H1 (cell line): ENCODE results near the gene LIMK2.

ENCODE experiments used
- ATF3 ChIP-seq: IDR thresholded peaks from 2 replicates; pipeline ENCODE4 v1.6.1; 2011; ENCODE audit warnings: low read depth, mild to moderate bottlenecking, low read length; ENCODE audit not compliant: insufficient read depth
- CEBPB ChIP-seq: IDR thresholded peaks from 2 replicates; pipeline ENCODE4 v1.6.1; 2012; ENCODE audit warnings: low read depth, low read length
- CHD1 ChIP-seq: IDR thresholded peaks from 2 replicates; pipeline ENCODE4 v1.6.1; 2012; ENCODE audit warnings: low read depth, low read length, improper control_type of control experiment
- CREB1 ChIP-seq: IDR thresholded peaks from 2 replicates; pipeline ENCODE4 v1.6.1; 2012; ENCODE audit warnings: inconsistent platforms
- CTCF ChIP-seq, 3 experiments: IDR thresholded peaks; 1 replicate in 2 of 3; 2 replicates in 1 of 3; pipeline versions ENCODE4 v1.5.1 to v1.6.1; 2011; ENCODE audit warnings: low read length in 3 of 3, mild to moderate bottlenecking in 3 of 3, inconsistent platforms in 2 of 3, low read depth in 1 of 3, moderate library complexity in 1 of 3; ENCODE audit not compliant: insufficient read depth in 1 of 3; ENCODE audit errors: control extremely low read depth in 1 of 3
- EZH2 ChIP-seq: fragments of 200-600 bp; sonication (generic); IDR thresholded peaks from 2 replicates; pipeline ENCODE4 v1.7.1; 2012; ENCODE audit warnings: low read depth, mild to moderate bottlenecking, moderate library complexity, low read length, inconsistent platforms; ENCODE audit not compliant: severe bottlenecking
- JUN ChIP-seq: IDR thresholded peaks from 2 replicates; pipeline ENCODE4 v1.6.1; 2011; ENCODE audit warnings: low read depth, mild to moderate bottlenecking, improper control_type of control experiment, low read length
- POLR2AphosphoS5 ChIP-seq: IDR thresholded peaks from 2 replicates; pipeline ENCODE4 v1.6.1; 2011; ENCODE audit warnings: low read depth, low read length
- SUZ12 ChIP-seq: fragments of 200-600 bp; sonication (generic); IDR thresholded peaks from 2 replicates; pipeline ENCODE4 v1.6.1; 2012; ENCODE audit warnings: mild to moderate bottlenecking, inconsistent platforms, low read length, moderate library complexity, mixed read lengths
- TAF1 ChIP-seq: IDR thresholded peaks from 2 replicates; pipeline ENCODE4 v1.6.1; 2011; ENCODE audit warnings: mild to moderate bottlenecking, low read depth, low read length
- TF ChIP-seq, protein P1 (sequence below): IDR thresholded peaks from 2 replicates; pipeline ENCODE4 v1.6.1; 2012; ENCODE audit warnings: low read length, inconsistent platforms
- TF ChIP-seq, protein P2 (sequence below): fragments of 300-600 bp; sonication (generic); IDR thresholded peaks from 2 replicates; pipeline ENCODE4 v1.7.1; 2012; ENCODE audit warnings: low read length, moderate library complexity, mild to moderate bottlenecking, inconsistent platforms; ENCODE audit not compliant: insufficient replicate concordance

DNA sequence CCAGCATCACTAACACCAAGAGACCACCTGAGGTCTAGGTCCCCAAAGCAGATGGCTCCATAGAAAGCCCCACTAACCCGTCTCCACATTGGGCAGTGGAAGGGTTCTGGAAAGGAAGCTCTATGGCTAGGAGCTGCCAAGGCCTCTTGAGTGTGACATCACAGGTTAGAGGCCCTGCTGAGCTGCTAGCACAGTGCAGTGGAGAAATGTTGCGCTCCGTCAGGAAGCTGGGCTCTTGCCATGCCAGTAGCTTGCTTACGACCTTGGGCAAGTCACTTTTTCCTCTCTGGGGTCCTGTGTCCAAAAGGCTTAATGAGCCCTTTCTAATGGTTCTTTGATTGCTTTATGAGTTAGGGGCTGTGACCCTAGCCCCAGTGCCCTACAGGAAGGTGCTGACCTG, 69.6 kb downstream of the LIMK2 start:
- TF ChIP-seq ATF3 (no peak), CTCF (IDR thresholded peaks at IDR 0.05; ENCODE audit: control extremely low read depth in 1 of 3, insufficient read depth in 1 of 3, low read depth in 1 of 3, low read length in 3 of 3) (no peak), POLR2AphosphoS5 (no peak), CHD1 (no peak), SUZ12 (no peak), EZH2 (no peak), CREB1 (no peak), JUN (no peak), CEBPB (no peak), TAF1 (no peak)
- TF ChIP-seq, protein P1, sequence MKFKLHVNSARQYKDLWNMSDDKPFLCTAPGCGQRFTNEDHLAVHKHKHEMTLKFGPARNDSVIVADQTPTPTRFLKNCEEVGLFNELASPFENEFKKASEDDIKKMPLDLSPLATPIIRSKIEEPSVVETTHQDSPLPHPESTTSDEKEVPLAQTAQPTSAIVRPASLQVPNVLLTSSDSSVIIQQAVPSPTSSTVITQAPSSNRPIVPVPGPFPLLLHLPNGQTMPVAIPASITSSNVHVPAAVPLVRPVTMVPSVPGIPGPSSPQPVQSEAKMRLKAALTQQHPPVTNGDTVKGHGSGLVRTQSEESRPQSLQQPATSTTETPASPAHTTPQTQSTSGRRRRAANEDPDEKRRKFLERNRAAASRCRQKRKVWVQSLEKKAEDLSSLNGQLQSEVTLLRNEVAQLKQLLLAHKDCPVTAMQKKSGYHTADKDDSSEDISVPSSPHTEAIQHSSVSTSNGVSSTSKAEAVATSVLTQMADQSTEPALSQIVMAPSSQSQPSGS = no peak
- TF ChIP-seq, protein P2, sequence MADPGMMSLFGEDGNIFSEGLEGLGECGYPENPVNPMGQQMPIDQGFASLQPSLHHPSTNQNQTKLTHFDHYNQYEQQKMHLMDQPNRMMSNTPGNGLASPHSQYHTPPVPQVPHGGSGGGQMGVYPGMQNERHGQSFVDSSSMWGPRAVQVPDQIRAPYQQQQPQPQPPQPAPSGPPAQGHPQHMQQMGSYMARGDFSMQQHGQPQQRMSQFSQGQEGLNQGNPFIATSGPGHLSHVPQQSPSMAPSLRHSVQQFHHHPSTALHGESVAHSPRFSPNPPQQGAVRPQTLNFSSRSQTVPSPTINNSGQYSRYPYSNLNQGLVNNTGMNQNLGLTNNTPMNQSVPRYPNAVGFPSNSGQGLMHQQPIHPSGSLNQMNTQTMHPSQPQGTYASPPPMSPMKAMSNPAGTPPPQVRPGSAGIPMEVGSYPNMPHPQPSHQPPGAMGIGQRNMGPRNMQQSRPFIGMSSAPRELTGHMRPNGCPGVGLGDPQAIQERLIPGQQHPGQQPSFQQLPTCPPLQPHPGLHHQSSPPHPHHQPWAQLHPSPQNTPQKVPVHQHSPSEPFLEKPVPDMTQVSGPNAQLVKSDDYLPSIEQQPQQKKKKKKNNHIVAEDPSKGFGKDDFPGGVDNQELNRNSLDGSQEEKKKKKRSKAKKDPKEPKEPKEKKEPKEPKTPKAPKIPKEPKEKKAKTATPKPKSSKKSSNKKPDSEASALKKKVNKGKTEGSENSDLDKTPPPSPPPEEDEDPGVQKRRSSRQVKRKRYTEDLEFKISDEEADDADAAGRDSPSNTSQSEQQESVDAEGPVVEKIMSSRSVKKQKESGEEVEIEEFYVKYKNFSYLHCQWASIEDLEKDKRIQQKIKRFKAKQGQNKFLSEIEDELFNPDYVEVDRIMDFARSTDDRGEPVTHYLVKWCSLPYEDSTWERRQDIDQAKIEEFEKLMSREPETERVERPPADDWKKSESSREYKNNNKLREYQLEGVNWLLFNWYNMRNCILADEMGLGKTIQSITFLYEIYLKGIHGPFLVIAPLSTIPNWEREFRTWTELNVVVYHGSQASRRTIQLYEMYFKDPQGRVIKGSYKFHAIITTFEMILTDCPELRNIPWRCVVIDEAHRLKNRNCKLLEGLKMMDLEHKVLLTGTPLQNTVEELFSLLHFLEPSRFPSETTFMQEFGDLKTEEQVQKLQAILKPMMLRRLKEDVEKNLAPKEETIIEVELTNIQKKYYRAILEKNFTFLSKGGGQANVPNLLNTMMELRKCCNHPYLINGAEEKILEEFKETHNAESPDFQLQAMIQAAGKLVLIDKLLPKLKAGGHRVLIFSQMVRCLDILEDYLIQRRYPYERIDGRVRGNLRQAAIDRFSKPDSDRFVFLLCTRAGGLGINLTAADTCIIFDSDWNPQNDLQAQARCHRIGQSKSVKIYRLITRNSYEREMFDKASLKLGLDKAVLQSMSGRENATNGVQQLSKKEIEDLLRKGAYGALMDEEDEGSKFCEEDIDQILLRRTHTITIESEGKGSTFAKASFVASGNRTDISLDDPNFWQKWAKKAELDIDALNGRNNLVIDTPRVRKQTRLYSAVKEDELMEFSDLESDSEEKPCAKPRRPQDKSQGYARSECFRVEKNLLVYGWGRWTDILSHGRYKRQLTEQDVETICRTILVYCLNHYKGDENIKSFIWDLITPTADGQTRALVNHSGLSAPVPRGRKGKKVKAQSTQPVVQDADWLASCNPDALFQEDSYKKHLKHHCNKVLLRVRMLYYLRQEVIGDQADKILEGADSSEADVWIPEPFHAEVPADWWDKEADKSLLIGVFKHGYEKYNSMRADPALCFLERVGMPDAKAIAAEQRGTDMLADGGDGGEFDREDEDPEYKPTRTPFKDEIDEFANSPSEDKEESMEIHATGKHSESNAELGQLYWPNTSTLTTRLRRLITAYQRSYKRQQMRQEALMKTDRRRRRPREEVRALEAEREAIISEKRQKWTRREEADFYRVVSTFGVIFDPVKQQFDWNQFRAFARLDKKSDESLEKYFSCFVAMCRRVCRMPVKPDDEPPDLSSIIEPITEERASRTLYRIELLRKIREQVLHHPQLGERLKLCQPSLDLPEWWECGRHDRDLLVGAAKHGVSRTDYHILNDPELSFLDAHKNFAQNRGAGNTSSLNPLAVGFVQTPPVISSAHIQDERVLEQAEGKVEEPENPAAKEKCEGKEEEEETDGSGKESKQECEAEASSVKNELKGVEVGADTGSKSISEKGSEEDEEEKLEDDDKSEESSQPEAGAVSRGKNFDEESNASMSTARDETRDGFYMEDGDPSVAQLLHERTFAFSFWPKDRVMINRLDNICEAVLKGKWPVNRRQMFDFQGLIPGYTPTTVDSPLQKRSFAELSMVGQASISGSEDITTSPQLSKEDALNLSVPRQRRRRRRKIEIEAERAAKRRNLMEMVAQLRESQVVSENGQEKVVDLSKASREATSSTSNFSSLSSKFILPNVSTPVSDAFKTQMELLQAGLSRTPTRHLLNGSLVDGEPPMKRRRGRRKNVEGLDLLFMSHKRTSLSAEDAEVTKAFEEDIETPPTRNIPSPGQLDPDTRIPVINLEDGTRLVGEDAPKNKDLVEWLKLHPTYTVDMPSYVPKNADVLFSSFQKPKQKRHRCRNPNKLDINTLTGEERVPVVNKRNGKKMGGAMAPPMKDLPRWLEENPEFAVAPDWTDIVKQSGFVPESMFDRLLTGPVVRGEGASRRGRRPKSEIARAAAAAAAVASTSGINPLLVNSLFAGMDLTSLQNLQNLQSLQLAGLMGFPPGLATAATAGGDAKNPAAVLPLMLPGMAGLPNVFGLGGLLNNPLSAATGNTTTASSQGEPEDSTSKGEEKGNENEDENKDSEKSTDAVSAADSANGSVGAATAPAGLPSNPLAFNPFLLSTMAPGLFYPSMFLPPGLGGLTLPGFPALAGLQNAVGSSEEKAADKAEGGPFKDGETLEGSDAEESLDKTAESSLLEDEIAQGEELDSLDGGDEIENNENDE = no peak
